ENCODE results near the gene TAS2R60.

- TF ChIP-seq, protein P1, sequence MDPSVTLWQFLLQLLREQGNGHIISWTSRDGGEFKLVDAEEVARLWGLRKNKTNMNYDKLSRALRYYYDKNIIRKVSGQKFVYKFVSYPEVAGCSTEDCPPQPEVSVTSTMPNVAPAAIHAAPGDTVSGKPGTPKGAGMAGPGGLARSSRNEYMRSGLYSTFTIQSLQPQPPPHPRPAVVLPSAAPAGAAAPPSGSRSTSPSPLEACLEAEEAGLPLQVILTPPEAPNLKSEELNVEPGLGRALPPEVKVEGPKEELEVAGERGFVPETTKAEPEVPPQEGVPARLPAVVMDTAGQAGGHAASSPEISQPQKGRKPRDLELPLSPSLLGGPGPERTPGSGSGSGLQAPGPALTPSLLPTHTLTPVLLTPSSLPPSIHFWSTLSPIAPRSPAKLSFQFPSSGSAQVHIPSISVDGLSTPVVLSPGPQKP (IDR thresholded peaks at IDR 0.05; ENCODE audit: borderline replicate concordance, low read depth, low read length), result no peak
- TF ChIP-seq RAD21 (IDR thresholded peaks at IDR 0.05; ENCODE audit: low read length) (no peak), MAZ (IDR thresholded peaks at IDR 0.05; ENCODE audit: borderline replicate concordance, low read depth, low read length) (no peak), MXI1 (IDR thresholded peaks at IDR 0.05; ENCODE audit: borderline replicate concordance, low read depth, low read length) (no peak), POLR2A (IDR thresholded peaks at IDR 0.05; ENCODE audit: low read depth, low read length) (no peak), RCOR1 (IDR thresholded peaks at IDR 0.05; ENCODE audit: insufficient replicate concordance, low read length) (no peak)
- TF ChIP-seq, protein P2, sequence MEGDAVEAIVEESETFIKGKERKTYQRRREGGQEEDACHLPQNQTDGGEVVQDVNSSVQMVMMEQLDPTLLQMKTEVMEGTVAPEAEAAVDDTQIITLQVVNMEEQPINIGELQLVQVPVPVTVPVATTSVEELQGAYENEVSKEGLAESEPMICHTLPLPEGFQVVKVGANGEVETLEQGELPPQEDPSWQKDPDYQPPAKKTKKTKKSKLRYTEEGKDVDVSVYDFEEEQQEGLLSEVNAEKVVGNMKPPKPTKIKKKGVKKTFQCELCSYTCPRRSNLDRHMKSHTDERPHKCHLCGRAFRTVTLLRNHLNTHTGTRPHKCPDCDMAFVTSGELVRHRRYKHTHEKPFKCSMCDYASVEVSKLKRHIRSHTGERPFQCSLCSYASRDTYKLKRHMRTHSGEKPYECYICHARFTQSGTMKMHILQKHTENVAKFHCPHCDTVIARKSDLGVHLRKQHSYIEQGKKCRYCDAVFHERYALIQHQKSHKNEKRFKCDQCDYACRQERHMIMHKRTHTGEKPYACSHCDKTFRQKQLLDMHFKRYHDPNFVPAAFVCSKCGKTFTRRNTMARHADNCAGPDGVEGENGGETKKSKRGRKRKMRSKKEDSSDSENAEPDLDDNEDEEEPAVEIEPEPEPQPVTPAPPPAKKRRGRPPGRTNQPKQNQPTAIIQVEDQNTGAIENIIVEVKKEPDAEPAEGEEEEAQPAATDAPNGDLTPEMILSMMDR (conservative IDR thresholded peaks at IDR 0.05; ENCODE audit: low read depth, low read length), result no peak
- TF ChIP-seq, protein P3, sequence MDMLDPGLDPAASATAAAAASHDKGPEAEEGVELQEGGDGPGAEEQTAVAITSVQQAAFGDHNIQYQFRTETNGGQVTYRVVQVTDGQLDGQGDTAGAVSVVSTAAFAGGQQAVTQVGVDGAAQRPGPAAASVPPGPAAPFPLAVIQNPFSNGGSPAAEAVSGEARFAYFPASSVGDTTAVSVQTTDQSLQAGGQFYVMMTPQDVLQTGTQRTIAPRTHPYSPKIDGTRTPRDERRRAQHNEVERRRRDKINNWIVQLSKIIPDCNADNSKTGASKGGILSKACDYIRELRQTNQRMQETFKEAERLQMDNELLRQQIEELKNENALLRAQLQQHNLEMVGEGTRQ (IDR thresholded peaks at IDR 0.05; ENCODE audit: low read depth, low read length), result no peak
Measured at GRCh38 chr7:143407287-143408251, 35.7 kb upstream of the TAS2R60 start.

Measured in IMR-90 (cell line).